GM12865 (cell line): ENCODE results near the gene KDM4B.

Experiments
- DNase-seq: peaks from one replicate; pipeline ENCODE4 v3.0.0; 2010; ENCODE audit warnings: low read depth
- H3K4me3 ChIP-seq: 2 replicates; pipeline ENCODE4 v1.5.1; 2011; ENCODE audit warnings: mild to moderate bottlenecking, low read depth, low read length, control low read depth
- TF ChIP-seq, protein P1 (sequence below): IDR thresholded peaks from 2 replicates; pipeline ENCODE4 v1.5.1; 2011; ENCODE audit warnings: low read length, control low read depth, low read depth, inconsistent platforms; ENCODE audit not compliant: insufficient read depth; ENCODE audit errors: missing control alignments

KDM4B gene

DNA sequence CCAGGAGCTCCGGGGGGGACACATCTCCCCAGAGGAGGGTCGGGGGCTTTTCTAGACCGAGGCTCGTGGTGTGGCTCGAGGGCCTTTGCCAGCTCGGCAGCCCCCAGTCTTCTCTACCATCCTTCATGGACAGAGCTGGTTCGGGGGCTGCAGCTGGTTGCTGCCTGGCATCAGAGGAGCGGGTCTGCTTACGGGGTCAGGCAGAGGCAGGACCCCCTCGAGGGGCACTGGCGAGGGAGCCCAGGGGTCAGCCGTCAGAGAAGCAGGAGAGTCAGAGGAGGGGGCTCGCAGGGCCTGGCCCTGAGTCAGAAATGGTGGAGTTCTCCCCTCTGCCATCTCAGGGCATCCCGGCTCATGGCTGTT is 123.5 kb downstream of the KDM4B start:
- TF ChIP-seq, protein P1, sequence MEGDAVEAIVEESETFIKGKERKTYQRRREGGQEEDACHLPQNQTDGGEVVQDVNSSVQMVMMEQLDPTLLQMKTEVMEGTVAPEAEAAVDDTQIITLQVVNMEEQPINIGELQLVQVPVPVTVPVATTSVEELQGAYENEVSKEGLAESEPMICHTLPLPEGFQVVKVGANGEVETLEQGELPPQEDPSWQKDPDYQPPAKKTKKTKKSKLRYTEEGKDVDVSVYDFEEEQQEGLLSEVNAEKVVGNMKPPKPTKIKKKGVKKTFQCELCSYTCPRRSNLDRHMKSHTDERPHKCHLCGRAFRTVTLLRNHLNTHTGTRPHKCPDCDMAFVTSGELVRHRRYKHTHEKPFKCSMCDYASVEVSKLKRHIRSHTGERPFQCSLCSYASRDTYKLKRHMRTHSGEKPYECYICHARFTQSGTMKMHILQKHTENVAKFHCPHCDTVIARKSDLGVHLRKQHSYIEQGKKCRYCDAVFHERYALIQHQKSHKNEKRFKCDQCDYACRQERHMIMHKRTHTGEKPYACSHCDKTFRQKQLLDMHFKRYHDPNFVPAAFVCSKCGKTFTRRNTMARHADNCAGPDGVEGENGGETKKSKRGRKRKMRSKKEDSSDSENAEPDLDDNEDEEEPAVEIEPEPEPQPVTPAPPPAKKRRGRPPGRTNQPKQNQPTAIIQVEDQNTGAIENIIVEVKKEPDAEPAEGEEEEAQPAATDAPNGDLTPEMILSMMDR: no peak
- H3K4me3 ChIP-seq: no peak overlapping the region
- DNase-seq: no peak

DNA sequence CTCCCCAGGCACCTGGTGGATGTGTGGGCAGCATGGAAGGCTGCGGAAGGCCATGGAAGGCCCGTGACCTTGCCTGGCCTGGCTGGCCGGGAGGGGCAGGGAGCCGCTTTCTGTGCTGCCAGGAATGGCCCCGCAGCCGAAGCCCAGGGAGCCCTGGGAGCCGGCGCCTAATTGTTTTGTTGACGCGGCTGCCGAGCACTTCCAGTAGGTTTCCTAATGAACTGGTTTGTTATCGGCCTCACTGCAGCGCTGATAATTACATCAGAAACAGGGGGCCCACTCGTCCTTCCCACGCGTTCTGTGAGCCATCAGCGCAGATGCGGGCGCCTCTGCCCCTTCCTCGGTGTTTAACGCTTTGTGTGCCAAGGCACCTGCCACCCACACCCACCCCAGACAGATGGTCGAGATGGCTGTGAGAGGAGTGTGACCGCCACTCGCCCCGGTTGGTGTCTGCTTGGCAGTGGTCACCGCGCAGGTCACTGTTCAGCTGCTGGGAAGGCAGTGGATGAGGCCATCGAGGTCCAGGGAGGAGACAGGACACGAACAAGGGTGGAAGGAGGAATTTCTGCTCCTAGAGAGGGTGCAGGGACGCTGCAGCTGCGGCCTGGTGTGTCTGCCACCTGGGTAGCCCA is 124.5 kb downstream of the KDM4B start:
- DNase-seq: no peak
- TF ChIP-seq, protein P1: no peak
- no peak overlapping the region for H3K4me3 ChIP-seq

DNA sequence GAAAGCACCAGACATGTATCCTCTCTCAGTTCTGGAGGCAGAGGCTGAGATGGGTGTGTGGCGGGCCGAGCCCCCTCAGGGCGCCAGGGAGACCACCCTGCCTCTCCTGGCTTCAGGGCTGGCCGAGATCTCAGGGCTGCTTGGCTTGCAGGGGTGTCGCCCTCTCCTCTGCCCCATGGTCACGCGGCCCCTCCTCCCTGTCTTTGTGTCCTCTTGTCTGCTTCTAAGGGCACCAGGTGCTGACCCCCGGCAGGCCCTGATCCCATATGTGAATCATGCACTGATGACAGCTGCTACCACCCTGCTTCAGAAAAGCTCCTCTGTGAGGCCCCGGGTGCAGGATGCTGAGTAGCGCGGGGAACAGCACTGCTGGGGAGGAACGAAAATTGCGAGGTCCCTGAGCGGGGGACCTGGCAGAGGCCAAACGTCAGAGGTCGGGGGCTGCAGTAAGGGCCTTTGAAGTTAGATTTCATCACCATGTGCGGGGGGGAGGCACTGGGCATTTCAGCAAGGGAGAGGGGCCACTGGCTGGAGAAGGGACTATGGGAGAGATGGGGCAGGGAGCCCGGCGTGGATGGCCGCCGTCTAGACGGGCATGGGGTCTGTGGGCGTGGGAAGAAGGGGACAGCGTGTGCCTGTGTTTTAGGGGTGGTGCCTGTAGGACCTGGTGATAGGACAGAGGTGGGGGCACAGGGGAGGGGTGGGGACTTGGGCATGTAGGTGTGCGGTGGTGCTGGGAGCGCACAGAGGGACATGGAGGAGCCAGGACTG is 125.2 kb downstream of the KDM4B start:
- DNase-seq: no peak
- H3K4me3 ChIP-seq: no peak overlapping the region
- TF ChIP-seq, protein P1: no peak

DNA sequence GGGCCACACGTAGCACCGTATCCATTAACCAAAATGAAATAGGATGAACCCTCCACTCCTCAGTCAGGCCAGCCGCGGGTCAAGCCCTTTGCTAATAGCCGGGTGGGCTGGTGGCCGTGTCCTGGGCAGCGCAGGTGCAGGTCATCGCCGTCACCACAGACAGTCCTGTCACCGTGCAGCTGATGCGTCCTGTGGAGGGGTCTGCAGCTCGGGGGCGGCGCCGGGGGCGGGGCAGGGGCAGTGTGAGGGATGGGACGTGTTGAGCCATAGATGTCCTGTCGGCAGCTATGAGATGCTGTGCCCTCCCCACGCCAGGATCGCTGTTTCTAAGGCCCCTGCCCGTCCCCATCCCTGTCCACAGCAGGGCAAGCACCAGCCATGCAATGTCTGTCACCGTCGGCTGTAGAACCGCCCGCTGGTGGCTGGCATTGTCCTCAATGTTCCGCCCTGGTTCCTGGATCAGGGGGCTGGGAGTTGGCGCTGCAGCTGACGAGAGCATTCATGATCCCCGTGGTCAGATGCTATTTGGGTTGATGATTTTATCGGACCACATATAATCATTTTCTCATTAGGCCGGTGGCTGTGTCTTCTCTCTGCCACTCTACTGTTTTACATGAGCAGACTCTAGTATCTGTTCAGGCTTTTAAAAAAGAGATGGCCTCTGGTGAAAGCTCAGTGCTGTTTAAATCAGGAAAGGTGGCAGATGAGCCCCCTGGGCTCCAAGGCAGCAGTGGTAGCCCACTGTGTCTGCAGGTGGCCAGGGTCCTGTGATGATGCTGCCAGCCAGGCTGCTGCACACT is 126.1 kb downstream of the KDM4B start:
- TF ChIP-seq, protein P1: no peak
- H3K4me3 ChIP-seq: no peak overlapping the region
- no peak for DNase-seq

DNA sequence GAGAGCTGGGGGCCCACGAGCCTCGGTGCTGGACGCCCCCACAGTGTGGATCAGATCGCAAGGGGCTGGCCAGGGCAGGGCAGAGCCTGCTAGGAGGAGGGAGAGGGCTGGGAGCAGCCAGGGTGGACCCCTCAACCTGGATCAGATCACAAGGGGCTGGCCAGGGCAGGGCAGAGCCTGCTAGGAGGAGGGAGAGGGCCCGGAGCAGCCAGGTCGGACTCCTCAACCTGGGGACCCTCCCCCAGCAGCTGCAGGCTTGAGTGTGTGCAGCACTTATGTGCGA is 126.6 kb downstream of the KDM4B start:
- H3K4me3 ChIP-seq: no peak overlapping the region
- TF ChIP-seq, protein P1: no peak
- no peak for DNase-seq

DNA sequence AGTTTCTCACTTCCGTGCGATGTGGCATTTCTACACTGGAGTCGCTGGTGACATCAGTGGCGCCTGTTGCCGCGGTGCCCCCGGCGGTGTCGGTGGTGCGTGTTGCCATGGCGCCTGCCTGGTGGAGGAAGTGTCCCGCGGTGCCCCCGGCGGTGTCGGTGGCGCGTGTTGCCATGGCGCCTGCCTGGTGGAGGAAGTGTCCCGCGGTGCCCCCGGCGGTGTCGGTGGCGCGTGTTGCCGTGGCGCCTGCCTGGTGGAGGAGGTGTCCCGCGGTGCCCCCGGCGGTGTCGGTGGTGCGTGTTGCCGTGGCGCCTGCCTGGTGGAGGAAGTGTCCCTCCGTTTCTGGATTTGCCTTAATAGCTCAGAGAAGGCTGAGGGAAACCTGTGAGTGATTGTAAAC is 127.6 kb downstream of the KDM4B start:
- TF ChIP-seq, protein P1: no peak
- no peak overlapping the region for H3K4me3 ChIP-seq
- DNase-seq: no peak
